Heart left ventricle (tissue), 13 donors: ENCODE measurements around the gene SPNS2.

Experiments
- POLR2A ChIP-seq, 2 donors: fragments of 450-650 bp; IDR thresholded peaks; one replicate each; pipeline ENCODE4 v1.6.1; 2017; ENCODE audit warnings: antibody characterized with exemption in 2 of 2, mild to moderate bottlenecking in 2 of 2, moderate library complexity in 2 of 2
- TF ChIP-seq, protein P1 (sequence below), 12 donors: fragments of 200-600 bp; sonication (generic) in 4 of 12; IDR thresholded peaks; one replicate each; pipeline versions ENCODE4 v1.5.0 to v1.8.0; 2018 to 2022; ENCODE audit warnings: antibody characterized with exemption in 12 of 12, mild to moderate bottlenecking in 5 of 12
- donor health status: ischemic (EF 13 %, LVEDD 7.1; RV severe dilation, severe dysfunction).
- donor health status: DM: no; HTN: yes; CAD: no.
- donor health status: DM: no; HTN: no; CAD: no.
- donor health status: ischemic (EF 25% LVEDD 6.9; RV normal size, moderate dysfunction).
- donor health status: ischemic (EF 25% LVEDD 5.7; RV mildly dilated, moderate dysfunction).
- donor health status: ischemic (EF 35%, LVEDD 5.7; RV mildly dilated, moderate dysfunction).
- donor health status: nonischemic (EF 11% LVEDD 7.7; RV severe dilation, severe dysfunction).
- donor health status: DM: yes; HTN: yes; CAD: no.
- donor health status: PGD.
- donor health status: ischemic (EF 29% LVEDD 5.4; RV normal size, mild dysfunction).
- donor health status: nonischemic (EF 23%, LVEDD 6.1; RV moderate dilation, normal function).

DNA sequence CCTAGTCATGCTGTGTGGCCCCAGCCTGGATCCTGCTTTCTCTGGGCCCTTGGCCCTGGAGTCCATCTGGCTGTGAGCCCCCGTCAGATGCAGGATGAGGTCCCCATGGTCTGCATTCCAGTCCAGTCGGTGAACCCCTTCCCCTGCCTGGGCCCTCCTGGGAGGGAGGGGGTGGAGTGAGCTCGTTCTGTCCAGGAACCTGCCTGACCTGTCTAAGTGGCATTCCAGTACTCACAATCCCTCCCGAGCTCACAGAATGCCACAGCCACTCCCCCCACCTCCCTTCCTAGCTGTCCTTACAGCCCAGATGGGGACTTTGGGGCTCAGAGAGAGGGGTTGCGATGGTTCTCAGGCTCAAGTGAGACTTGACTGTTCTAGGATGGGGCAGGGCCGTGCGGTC is 15.5 kb downstream of the SPNS2 start:
- TF ChIP-seq, protein P1, sequence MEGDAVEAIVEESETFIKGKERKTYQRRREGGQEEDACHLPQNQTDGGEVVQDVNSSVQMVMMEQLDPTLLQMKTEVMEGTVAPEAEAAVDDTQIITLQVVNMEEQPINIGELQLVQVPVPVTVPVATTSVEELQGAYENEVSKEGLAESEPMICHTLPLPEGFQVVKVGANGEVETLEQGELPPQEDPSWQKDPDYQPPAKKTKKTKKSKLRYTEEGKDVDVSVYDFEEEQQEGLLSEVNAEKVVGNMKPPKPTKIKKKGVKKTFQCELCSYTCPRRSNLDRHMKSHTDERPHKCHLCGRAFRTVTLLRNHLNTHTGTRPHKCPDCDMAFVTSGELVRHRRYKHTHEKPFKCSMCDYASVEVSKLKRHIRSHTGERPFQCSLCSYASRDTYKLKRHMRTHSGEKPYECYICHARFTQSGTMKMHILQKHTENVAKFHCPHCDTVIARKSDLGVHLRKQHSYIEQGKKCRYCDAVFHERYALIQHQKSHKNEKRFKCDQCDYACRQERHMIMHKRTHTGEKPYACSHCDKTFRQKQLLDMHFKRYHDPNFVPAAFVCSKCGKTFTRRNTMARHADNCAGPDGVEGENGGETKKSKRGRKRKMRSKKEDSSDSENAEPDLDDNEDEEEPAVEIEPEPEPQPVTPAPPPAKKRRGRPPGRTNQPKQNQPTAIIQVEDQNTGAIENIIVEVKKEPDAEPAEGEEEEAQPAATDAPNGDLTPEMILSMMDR (IDR thresholded peaks at IDR 0.05), result no peak
- no peak for TF ChIP-seq POLR2A (IDR thresholded peaks at IDR 0.05)
